ENCODE data around the gene RAB3A. TPM values are rescaled to one million over a fixed set of nuclear protein-coding genes. Genes with fewer than 3 reads are reported as not detected.

Gene RAB3A
- total and polyA plus RNA-seq, 2 donors from 2014 or later: 5.2 to 10.5 TPM

DNA sequence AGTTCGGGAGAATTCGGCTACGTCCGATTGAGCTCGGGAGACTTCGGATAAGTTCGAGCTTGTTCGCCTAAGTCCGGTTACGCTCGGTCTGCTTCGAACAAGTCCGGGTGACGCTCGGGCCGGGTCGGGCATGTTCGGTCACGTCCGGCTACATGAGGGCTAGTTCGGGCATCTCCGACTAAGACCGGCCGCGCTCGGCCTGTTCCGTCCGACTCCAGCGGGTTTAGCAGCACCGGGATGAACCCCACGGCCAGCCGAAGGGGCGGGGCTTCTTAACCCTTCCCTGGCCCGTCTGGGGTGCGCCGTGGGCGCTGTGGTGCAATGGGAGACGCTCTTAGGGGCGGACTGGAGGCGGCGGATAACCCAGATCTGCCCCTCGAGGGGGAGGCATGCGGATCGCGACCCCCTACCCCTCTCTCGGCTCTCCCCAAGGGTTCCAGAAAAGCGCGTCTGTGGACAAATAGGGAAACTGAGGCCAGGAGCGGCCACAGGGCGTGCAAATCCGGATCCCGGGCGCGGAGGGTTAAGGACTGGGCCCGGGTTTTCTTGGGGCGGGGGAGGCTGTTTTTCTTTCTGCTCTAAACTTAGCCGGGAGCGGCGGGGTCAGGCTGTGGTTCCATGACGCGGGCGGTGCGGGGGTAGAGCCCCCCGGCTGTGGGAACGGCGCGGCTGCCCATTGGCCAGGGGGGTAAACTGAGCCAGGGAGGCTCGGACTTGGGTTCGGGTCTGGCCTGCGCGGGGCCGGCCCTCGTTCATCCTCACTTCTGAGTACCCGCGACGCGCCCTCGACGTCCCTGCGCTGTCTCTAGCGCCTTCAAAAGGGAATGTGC, 20.9 kb upstream of the RAB3A start:
- peaks cover 7% of the 10 kb centered on the region for H3K27me3 ChIP-seq (ENCODE audit: control insufficient read depth, insufficient read depth, low read length)
- peak; percentile 99 for FAIRE-seq

DNA sequence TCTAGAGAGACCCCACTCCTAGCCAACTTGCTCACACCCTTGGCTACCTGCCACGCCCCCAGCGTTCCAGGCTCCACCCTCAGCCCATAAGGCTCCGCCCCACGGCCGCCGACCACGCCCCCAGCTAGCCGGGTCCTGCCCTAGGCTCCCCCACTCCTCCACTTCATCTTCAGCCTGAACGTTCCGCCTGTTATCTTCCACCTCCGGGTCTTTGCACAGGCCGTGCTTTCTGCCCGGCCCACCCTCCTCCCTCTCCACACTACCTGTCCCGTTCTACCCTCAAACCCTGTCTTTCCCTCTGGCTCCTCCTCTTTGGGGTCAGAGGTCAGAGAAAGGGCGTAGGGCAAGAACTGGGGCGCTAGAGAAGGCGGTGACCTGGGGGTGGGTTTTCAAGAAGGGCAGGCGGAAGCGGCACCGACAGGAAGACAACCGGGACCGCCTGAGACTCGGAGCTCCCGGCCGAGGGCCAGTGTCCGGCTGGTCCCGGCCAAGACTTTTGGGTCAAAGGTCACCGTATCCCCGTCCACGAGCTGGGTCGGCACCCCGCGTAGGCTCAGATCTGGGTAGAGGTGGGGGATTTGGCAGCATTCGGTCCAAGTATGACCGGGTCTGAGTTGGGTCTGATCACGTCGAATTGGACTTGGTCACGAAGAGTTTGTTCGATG, 20.1 kb upstream of the RAB3A start:
- H3K4me1 ChIP-seq (ENCODE audit: control insufficient read depth in 2 of 3, insufficient read depth in 2 of 3, low read depth in 1 of 3, low read length in 3 of 3): peaks cover 0 to 19% (median 0%) of the 10 kb centered on the region in 3 donors
- no peaks in the 10 kb centered on the region for H3K9me3 ChIP-seq (ENCODE audit: control insufficient read depth in 2 of 3, insufficient read depth in 1 of 3, low read length in 3 of 3)
- peak overlapping the region; percentile 54 to 71 (median 63) for H3K4me3 ChIP-seq (ENCODE audit: low read length in 3 of 3)
- H3K27me3 ChIP-seq (ENCODE audit: control insufficient read depth, insufficient read depth, low read length): peaks cover 7% of the 10 kb centered on the region
- H3K27ac ChIP-seq (ENCODE audit: low read depth in 2 of 2, low read length in 2 of 2): peak overlapping the region; percentile 14 to 34
- no peaks in the 10 kb centered on the region for H3K36me3 ChIP-seq (ENCODE audit: control insufficient read depth in 2 of 3, insufficient read depth in 3 of 3, low read length in 3 of 3)
- TF ChIP-seq, protein P1, sequence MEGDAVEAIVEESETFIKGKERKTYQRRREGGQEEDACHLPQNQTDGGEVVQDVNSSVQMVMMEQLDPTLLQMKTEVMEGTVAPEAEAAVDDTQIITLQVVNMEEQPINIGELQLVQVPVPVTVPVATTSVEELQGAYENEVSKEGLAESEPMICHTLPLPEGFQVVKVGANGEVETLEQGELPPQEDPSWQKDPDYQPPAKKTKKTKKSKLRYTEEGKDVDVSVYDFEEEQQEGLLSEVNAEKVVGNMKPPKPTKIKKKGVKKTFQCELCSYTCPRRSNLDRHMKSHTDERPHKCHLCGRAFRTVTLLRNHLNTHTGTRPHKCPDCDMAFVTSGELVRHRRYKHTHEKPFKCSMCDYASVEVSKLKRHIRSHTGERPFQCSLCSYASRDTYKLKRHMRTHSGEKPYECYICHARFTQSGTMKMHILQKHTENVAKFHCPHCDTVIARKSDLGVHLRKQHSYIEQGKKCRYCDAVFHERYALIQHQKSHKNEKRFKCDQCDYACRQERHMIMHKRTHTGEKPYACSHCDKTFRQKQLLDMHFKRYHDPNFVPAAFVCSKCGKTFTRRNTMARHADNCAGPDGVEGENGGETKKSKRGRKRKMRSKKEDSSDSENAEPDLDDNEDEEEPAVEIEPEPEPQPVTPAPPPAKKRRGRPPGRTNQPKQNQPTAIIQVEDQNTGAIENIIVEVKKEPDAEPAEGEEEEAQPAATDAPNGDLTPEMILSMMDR (IDR thresholded peaks at IDR 0.05; ENCODE audit: borderline replicate concordance, extremely low read depth, insufficient read depth): no peak
- FAIRE-seq: no peak
- H3K9ac ChIP-seq (ENCODE audit: low read length in 3 of 3): peak overlapping the region; percentile 15 to 62 (median 20)
- DNase-seq: peak; percentile 30 to 86 (median 51)
- intact Hi-C loops (cut with DNase I): no loop called here

More for the DNA sequence above, 20.9 kb upstream of the RAB3A start:
- Histone ChIP-seq H3K4me1 (ENCODE audit: control insufficient read depth in 2 of 3, insufficient read depth in 2 of 3, low read depth in 1 of 3, low read length in 3 of 3) (peaks cover 0 to 19% (median 0%) of the 10 kb centered on the region in 3 donors), H3K27ac (ENCODE audit: low read depth in 2 of 2, low read length in 2 of 2) (peak overlapping the region; percentile 71 to 73), H3K9ac (ENCODE audit: low read length in 3 of 3) (peak overlapping the region; percentile 15 to 77 (median 65)), H3K4me3 (ENCODE audit: low read length in 3 of 3) (peak overlapping the region; percentile 54 to 71 (median 63)), H3K9me3 (ENCODE audit: control insufficient read depth in 2 of 3, insufficient read depth in 1 of 3, low read length in 3 of 3) (no peaks in the 10 kb centered on the region), H3K36me3 (ENCODE audit: control insufficient read depth in 2 of 3, insufficient read depth in 3 of 3, low read length in 3 of 3) (no peaks in the 10 kb centered on the region)
- intact Hi-C loops (cut with DNase I): no loop called here
- peak; percentile 98 to 100 (median 99) for DNase-seq
- TF ChIP-seq, protein P1 (IDR thresholded peaks at IDR 0.05; ENCODE audit: borderline replicate concordance, extremely low read depth, insufficient read depth): no peak

DNA sequence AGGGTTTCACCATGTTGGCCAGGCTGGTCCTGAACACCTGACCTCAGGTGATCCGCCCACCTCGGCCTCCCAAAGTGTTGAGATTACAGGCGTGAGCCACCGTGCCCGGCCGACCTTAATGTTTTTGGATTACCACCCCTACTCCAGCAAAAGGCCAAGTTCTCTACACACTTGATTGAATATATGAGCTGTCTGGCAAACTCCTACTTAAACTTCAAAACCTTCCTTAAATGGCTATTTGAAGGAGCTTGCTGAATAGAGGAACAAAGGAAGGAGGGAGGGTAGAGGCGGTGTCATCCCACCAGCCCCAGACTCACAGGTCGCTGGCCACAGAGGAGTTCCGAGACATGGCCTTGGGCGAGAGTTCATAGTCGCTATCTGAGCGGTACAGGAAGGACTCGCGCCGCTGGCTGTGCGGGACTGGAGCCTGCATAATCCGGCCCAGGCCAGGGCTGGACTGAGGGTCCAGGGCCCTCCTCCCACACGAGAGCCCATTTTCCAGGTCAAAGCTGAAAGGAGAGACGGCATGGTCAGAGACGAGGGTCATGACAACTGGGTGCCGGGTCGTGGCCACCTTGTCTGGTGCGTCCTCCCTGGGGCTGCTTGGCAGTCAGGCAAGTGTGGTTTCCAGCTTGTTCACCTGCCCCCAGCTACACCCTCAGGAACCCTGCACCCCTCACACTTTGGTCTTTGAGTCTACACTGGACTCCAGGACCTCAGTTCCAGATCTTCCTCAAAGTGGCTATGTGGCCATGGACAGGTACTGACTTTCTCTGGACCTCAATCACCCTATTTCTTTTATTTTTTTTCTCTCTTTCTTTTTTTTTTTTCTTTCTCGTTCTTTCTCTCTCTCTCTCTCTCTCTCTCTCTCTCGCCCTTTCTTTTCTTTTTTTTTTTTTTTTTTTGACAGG, 18.2 kb upstream of the RAB3A start:
- no peak overlapping the region for H3K4me3 ChIP-seq (ENCODE audit: low read length in 3 of 3)
- no peaks in the 10 kb centered on the region for H3K36me3 ChIP-seq (ENCODE audit: control insufficient read depth in 2 of 3, insufficient read depth in 3 of 3, low read length in 3 of 3)
- TF ChIP-seq, protein P1 (IDR thresholded peaks at IDR 0.05; ENCODE audit: borderline replicate concordance, extremely low read depth, insufficient read depth): no peak
- H3K27ac ChIP-seq (ENCODE audit: low read depth in 2 of 2, low read length in 2 of 2): no peak overlapping the region
- H3K27me3 ChIP-seq (ENCODE audit: control insufficient read depth, insufficient read depth, low read length): peaks cover 7% of the 10 kb centered on the region
- intact Hi-C loops (cut with DNase I): no loop called here
- no peaks in the 10 kb centered on the region for H3K9me3 ChIP-seq (ENCODE audit: control insufficient read depth in 2 of 3, insufficient read depth in 1 of 3, low read length in 3 of 3)
- H3K9ac ChIP-seq (ENCODE audit: low read length in 3 of 3): no peak overlapping the region
- peaks cover 0 to 18% (median 0%) of the 10 kb centered on the region in 3 donors for H3K4me1 ChIP-seq (ENCODE audit: control insufficient read depth in 2 of 3, insufficient read depth in 2 of 3, low read depth in 1 of 3, low read length in 3 of 3)
- DNase-seq: no peak
- no peak for FAIRE-seq
